ENCODE results near the gene CLRN3.

CLRN3 gene

GRCh38 chr10:127894146-127894545, 1.4 kb upstream of the CLRN3 start:
- no peak for DNase-seq

- no peak for DNase-seq
These were observed 1.9 kb downstream of the CLRN3 start for GRCh38 chr10:127890832-127891334.

- no peak for DNase-seq
These were observed 2.5 kb downstream of the CLRN3 start for GRCh38 chr10:127890216-127890615.

- peak; percentile 38 to 56 for DNase-seq
These were observed 3.0 kb downstream of the CLRN3 start for GRCh38 chr10:127889605-127890195.

DNA sequence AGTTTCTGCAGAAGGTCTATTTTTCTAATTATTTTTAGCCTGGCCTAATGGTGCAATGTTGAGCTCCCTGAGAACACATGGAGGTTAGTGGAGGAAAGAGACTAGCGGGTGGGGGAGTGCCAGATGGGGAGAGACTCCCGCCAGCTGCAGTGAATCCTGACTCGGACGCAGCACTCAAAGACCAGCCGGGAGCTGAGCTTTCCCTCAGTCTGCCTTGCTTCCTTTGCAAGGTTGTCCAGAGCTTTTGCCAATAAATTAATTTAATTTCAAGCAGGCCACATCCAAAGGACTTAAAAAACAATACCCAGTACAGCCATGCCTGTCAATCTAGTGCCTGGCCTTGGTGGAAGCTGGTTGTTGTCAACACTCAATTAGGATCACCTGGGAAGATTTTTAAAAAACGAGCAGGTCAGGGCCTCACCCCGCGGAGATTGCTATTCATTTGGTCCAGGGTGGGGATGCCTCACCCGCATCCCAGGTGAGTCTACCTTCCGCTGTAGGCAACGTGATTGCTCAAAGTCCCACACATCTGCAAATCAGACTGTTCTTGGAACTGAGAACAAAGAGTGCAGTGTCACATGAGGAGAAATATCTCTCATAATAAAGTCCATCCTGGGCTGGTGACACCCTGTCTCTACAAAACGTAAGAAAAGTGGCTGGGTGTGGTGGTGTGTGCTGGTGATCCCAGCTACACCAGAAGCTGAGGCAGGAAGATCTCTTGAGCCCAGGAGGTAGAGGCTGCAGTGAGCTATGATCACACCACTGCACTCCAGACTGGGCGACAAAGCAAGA, 4.0 kb downstream of the CLRN3 start:
- no peak for DNase-seq

DNA sequence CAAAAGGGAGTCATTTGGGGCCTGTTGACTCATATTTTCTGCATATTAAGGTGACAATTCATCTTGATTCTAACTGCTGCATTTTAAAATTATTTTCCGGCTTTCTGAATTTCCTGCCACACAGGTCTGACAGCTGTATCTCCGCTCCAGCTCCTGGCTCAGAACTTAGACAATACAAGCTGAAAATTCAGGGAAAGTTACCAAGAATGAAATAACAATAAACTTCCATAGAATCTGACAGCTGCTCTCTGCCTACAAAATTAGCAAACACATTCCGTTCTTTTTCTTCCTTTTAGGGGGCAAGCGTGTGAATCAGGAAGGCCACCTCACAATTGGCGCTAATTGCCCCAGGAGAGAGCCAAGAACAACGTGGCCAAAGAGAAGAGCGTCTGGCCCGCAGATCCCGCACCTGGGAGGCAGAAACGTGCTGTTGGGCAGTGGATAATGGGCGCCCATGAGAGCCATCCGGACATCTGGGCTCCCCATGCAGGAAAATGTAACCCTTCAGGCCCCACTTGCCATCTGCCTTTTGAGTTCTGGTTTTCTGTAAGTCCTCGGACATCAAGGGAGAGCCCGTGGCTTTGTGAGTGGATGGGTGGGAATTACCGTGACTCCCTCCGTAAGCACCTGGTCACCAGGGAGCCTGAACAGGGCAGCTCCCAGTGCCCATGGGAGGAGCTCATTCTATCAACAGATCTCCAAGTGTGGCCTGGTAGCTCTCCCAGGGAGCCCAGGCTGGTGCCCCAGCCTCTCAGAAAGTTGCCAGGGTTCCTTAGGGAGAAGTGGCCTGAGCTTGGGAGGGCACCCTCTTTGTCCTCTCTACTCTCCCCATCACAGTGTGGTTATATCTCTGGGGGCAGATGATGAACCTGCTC, 5.0 kb downstream of the CLRN3 start:
- no peak for DNase-seq

- no peak for DNase-seq
These were observed 6.2 kb downstream of the CLRN3 start for GRCh38 chr10:127886371-127887051.

GRCh38 chr10:127884501-127884900, 8.2 kb downstream of the CLRN3 start:
- DNase-seq: no peak

- DNase-seq: no peak
These were observed 9.2 kb downstream of the CLRN3 start for GRCh38 chr10:127883516-127883915.

DNA sequence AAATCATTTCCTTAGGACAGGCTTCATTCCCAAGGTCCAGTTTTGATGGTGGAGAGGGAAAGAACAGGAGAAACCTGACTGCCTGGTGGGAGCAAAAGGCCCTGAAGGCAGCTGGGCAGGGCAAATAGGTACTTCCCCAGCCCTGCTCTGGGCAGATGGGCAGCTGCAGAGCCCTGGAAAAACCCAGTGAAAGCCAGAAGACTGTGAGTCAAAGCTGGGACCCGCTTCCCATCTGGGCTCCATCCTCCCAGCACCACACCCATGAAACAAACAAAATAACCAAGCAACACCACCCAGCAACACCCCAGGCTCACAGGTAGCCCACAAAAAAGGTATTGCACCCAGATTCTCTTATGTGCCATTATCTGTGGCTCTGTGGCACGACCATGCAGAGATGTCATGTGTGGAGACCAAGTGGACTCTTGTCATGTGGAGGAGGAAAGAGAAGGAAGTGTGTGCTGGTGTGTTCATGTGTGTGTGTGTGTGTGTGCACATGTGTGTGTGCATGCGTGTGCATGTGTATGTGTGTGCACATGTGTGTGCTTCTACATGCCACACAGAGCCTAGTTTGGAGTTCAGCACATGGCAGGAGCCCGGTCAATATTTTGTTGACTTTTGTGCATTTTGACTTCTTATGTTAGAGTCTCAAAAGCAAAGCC, 9.8 kb downstream of the CLRN3 start:
- no peak for DNase-seq

DNA sequence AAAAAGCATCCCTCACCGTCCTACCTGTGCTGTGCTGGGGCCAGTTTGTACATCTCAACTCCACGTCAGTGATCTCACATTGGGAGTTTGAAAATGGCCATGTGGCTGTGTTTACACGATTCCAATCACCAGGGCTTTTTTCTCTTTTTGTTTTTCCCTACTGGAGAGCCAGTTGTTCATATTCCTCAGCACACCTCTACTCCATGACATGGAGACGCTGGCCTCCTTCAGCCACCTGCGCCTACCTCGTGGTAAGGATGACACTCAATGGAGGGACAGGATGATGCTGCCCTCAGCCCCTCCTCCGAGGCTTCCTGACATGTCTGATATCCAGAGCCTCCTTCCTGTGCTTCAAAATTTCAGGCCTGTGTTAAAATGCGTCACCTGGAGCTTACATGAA, 10.3 kb downstream of the CLRN3 start:
- DNase-seq: no peak

DNA sequence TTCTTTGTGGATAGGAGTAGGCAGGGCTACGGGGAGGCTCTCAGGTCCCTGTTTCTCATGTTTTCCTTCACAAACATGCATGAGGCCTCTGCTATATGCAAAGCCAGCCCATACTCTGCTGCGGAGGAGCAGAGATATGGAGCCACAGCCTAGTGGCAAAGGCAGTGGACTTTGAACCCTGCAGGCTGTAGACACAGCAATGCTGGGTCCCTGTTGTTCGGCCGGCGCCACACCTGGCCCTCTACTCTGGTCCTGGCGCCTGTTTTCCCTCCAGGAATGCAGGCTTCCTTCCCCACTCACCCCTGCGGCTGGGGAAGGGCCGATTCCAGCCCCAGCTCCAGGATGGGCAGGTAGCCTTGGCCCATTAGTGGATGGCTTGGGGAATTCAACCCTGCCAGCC, 11.5 kb downstream of the CLRN3 start:
- DNase-seq: no peak

DNA sequence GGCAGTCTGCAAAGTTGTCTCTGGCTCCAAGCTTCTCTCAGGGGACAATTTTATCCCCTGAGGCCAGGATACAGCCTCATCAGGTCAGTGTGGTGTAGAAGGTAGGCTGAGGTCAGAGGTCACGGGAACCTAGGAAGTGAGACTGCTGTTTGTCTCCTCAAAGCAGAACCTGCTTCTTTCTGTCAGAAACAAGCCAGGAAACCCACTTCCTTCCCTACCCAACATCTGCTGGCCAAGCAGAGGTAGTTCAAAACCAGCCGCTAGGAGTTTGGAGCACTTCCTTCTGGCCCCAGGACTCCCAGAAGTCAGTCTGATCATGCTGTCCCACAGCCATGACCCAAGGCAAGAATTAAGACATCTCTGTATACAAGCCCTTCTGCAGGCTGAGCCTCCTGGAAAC, 12.2 kb downstream of the CLRN3 start:
- DNase-seq: peak; percentile 91 to 93

GRCh38 chr10:127878475-127879055, 14.2 kb downstream of the CLRN3 start:
- peak in 1 of 2 experiments; percentile 12 for DNase-seq

GRCh38 chr10:127877699-127878098, 15.0 kb downstream of the CLRN3 start:
- no peak for DNase-seq

GRCh38 chr10:127877116-127877515, 15.6 kb downstream of the CLRN3 start:
- DNase-seq: no peak

DNA sequence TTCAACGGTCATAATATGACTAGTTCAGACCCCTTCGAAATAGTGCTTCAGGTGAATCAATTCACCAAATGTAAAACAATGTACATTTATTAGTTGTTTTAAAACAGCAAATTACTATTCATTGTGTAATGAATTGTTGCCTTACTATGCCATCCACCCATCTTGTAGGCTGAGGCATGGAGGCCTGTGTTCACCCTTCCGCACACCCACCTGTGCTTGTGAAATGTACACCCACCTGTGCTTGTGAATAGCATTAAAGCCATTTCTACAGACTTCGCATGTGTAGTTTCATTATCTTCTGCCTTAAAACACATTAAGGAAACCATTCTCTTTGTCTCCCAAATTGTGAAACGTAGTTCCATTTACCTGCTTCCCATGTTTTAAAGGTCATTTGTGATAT, 16.8 kb downstream of the CLRN3 start:
- DNase-seq: no peak

DNA sequence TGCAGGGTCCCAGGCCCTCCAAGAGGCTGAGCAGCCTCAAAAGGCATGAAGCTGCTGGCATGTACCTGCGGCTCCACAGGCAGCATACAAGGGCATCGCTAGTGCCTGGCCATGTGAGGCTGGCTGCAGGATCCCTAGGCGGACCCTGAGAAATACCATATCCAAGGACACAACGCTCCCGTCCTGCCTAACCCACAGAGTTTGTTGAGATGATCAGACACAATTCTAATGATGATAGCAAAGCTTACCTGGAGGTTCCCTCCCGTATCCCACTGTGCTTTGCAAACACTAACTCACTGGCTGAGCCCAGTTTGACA, 17.3 kb downstream of the CLRN3 start:
- DNase-seq: no peak

- DNase-seq: no peak
These were observed 17.9 kb downstream of the CLRN3 start for GRCh38 chr10:127874671-127875448.

DNA sequence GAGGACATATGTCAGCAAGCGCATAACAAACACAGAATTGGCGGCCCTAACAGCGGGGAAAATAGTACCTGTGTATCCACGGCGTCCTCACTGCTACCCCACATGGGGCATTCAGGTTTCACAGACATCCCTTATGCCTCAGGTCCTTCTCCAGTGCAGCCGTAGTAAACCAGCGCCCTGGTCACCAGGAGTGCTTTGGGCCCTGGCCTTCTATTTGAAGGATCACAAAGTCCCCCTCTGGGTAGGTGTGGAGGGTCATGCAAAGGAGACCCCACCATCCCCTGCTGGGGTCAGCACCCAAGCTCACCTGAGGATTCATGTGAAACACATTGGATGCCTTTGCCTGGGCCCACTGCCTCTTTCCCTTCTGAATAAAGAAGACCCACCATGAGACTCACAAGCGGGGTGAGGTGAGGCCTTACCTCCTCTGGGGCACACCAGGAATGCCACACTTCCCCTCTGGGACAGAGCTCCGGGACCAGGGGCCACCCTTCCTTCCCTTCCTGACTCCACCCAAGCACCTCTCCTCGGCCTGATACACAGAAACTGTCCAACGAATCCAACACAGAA, 18.8 kb downstream of the CLRN3 start:
- DNase-seq: no peak
